Activated CD4-positive, alpha-beta T cell treated with anti-CD3 and anti-CD28 coated beads, Interleukin-2, amount 50 U/mL, for 48 hours (primary cell): ENCODE measurements around the gene FCAR.
"Not testable (repeated sequence)": the region's sequence is repeated elsewhere in the genome, so short reads cannot be mapped to it uniquely, and the experiment has no call there.

Experiments
- DNase-seq, 2 experiments: peaks; one replicate each; pipeline ENCODE4 v3.0.0-alpha.2; 2020

Gene FCAR

GRCh38 chr19:54873990-54874389, at the start of gene FCAR:
Gene FCAR (plus strand): TSS chr19:54874235. CDS start chr19:54874290, 55 bp downstream.
- DNase-seq = no peak

GRCh38 chr19:54824416-54824815, 49.6 kb upstream of the FCAR start:
- not testable (repeated sequence) for DNase-seq

DNA sequence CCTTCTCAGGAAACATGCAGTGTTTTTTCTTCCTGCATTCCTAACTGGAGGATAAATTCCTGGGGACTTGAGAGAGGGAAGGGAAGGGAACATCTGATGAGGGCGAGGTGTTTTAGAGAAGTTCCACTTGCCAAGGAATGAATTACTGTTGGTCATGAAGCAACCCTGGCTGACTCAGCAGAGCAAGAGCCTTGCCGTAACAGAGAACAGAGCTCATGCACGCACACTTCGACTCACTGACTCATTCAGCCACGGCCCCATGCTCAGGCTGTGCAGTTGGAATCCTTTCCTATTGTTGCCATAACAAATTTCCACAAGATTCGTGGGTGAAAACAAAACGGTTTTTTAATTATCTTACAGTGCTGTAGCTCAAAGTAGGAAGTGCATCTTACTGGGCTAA, 48.7 kb upstream of the FCAR start:
- not testable (repeated sequence) for DNase-seq

GRCh38 chr19:54828064-54828463, 46.0 kb upstream of the FCAR start:
- DNase-seq = not testable (repeated sequence)

GRCh38 chr19:54832496-54832895, 41.5 kb upstream of the FCAR start, which contains the start of gene KIR2DS4:
Gene KIR2DS4 (plus strand): TSS chr19:54832676.
- DNase-seq = not testable (repeated sequence)

DNA sequence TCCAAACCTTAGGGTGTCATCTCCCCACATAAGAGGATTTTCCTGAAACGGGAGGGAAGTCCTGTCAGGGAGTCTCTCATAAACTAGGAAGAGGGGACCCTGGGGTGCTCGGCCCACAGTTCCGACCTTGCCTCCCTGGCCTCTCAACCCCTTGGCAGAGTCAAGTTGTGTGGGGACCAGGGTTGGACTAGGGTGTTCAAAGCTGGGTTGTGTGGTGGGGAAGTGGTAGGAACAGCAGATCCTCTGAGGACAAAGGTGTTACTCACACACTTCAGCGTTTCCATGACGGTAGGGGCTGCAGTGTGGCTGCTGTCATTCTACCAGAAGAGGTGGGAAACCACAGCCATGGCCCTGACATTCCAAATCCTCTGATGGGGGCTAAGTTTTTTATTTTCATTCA, 38.9 kb upstream of the FCAR start:
- DNase-seq = not testable (repeated sequence)

- DNase-seq = not testable (repeated sequence)
Observed at GRCh38 chr19:54837522-54837921, 36.5 kb upstream of the FCAR start.

GRCh38 chr19:54843171-54843570, 30.9 kb upstream of the FCAR start:
- not testable (repeated sequence) for DNase-seq

GRCh38 chr19:54850061-54850640, 23.9 kb upstream of the FCAR start, which contains the start of gene KIR3DL2:
Gene KIR3DL2 (plus strand): TSS chr19:54850443. CDS start chr19:54850476, 33 bp downstream.
- DNase-seq = not testable (repeated sequence)

- no peak for DNase-seq
Observed at GRCh38 chr19:54850930-54851329, 23.1 kb upstream of the FCAR start.

DNA sequence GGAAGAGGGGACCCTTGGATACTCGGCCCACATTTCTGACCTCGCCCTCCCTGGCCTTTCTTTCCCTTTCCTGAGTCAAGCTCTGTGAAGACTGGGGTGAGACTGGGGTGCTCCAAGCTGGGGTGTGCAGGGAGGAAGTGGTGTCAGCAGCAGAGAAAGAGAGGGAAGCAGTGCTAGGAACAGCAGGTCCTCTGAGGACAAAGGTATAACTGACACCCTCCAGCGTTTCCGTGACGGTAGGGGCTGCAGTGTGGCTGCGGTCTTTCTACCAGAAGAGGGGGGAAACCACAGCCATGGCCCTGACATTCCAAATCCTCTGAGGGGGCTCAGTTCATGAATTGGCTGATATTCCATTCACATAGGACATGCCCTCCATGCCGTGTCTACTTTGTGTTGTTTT, 22.7 kb upstream of the FCAR start:
- no peak for DNase-seq

DNA sequence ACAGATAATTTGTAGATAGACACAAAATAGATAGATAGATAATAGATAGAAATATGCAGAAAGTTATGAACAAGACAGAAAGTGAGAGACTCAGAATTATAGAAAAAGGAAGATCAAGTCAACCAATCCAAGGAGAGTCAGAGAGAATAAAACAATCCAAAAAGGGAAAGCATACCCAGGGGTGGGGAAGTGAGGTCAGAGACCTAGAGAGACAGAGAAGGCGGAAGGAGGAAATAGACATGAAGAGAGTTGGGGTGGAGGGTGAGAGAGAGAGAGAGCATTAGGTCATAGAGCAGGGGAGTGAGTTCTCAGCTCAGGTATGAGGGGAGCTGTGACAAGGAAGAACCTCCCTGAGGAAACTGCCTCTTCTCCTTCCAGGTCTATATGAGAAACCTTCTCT, 18.8 kb upstream of the FCAR start:
- DNase-seq = not testable (repeated sequence)

DNA sequence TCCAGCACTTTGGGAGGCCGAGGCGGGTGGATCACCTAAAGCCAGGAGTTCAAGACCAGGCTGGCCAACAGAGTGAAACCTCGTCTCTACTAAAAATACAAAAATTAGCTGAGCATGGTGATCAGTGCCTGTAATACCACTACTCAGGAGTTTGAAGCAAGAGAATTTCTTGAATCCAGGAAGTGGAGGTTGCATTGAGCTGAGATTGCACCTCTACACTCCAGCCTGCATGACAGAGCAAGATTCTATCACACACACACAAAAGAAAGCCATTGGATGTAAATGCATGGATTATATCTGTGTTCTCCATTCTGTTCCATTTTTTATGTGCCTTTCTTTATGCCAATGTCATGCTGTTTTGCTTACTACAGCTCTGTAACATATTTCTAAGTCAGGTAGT, 15.6 kb upstream of the FCAR start:
- DNase-seq = not testable (repeated sequence)

DNA sequence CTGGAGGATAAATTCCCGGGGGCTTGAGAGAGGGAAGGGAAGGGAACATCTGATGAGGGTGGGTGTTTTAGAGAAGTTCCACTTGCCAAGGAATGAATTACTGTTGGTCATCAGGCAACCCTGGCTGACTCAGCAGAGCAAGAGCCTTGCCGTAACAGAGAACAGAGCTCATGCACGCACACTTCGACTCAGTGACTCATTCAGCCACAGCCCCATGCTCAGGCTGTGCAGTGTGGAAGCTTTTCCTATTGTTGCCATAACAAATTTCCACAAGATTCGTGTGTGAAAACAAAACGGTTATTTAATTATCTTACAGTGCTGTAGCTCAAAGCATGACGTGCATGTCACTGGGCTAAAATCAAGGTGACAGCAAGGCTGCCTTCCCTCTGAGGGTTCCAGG, 14.6 kb upstream of the FCAR start:
- DNase-seq = not testable (repeated sequence)

GRCh38 chr19:54863459-54863858, 10.6 kb upstream of the FCAR start:
- DNase-seq = not testable (repeated sequence)

GRCh38 chr19:54871696-54872095, 2.3 kb upstream of the FCAR start:
- DNase-seq = no peak

DNA sequence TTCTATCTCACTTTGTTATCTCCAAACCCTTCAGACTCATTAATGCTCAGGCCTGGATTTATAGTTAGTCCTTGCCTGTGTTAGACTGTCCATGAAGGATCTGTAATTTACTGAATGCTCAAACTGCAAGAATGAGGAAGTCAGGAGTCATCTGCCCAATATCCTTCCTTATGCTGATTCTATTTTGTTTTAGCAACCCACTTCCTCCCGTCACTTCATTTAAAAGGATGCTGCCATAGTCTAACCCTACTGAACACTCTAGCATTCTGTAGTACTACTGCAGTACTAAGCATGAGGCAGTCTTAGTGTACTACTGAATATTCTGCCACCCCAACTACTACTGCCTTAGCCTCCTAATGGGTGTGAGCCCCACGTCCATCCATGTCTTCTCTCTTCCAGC, 1.5 kb downstream of the FCAR start:
- no peak for DNase-seq

- DNase-seq = no peak
Observed at GRCh38 chr19:54877471-54877870, 3.4 kb downstream of the FCAR start.

DNA sequence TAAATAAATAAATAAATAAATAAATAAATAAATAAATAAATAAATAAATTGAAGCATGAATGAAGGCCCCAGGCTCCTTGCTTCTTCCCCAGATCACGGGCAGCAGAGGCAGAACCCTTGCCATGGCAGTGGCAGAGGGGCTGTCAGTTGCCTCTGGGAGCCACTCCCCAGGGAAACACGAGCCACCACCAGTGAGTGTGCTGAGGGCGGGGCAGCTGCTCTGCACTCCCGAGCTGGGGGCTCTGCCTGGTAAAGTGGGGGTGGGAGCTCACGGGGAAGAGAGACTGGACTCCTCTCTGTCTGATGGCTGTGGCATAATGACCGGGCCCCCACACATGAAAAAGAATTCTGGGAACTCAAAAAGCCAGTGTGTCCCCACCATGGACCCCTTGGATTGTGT, 7.8 kb downstream of the FCAR start:
- DNase-seq = no peak

GRCh38 chr19:54882758-54883157, 8.7 kb downstream of the FCAR start:
- no peak for DNase-seq

- DNase-seq = no peak
Observed at GRCh38 chr19:54883228-54883627, 9.2 kb downstream of the FCAR start.

DNA sequence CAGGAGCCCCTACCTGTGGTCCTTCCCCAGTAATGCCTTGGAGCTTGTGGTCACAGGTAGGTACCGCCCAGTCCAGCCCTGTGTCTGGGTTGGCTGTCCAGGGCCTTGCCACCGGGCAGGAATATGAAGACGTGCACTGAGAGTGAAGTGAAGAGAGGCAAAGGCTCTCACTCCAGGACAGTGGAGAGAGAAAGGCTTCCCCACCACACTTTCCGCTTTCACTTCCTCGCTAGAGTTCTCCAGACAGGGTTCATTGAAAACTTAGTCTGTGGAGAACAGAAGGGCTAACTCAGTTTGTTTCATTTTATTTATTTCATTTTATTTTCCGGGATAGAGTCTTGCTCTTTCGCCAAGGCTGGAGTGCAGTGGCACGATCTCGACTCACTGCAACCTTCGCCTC, 14.2 kb downstream of the FCAR start:
- DNase-seq = no peak

DNA sequence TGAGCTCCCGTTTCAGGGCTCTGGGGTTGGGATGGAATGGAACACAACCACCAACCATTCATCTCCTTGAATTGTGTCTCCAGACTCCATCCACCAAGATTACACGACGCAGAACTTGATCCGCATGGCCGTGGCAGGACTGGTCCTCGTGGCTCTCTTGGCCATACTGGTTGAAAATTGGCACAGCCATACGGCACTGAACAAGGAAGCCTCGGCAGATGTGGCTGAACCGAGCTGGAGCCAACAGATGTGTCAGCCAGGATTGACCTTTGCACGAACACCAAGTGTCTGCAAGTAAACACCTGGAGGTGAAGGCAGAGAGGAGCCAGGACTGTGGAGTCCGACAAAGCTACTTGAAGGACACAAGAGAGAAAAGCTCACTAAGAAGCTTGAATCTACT, 15.5 kb downstream of the FCAR start:
- DNase-seq = no peak

DNA sequence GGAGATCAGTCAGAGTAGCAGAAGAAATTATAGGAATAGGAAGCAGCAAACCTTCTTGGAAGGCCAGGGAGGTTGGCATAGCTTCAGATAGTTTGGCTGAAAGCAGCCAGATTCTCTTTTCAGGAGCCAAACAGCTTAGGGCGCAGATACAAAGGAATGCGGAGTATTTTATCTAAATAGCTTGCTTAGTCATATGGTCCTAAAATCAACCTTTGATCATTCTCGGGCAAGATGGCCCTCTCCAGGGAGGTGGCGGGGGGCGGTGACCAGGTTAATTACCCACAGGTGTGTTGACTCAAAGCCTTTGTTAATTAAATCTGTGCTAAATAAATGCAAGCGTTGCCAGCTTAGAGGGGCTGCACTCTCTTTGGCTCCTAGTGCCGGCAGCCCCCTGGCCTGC, 19.4 kb downstream of the FCAR start:
- DNase-seq = no peak

DNA sequence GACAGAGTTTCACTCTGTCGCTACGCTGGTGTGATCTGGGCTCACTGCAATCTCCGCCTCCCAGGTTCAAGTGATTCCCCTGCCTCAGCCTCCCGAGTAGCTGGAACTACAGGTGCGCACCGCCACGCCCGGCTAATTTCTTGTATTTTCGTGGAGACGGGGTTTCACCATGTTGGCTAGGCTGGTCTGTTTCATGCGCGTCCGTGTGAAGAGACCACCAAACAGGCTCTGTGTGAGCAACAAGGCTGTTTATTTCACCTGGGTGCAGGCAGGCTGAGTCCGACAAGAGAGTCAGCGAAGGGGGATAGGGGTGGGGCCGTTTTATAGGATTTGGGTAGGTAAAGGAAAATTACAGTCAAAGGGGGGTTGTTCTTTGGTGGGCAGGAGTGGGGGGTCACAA, 20.1 kb downstream of the FCAR start:
- not testable (repeated sequence) for DNase-seq
